EL (cell line): ENCODE data around the gene DICER1.
"Not testable (repeated sequence)": the region's sequence is repeated elsewhere in the genome, so short reads cannot be mapped to it uniquely, and the experiment has no call there.

ENCODE experiments used
- DNase-seq: peaks from one replicate; pipeline ENCODE4 v3.0.0-alpha.2; 2016

The DICER1 gene

GRCh38 chr14:95185033-95185766, 27.9 kb upstream of the DICER1 start:
- DNase-seq: peak; percentile 12

- no peak for DNase-seq
Observed at GRCh38 chr14:95184413-95184790, 27.1 kb upstream of the DICER1 start.

DNA sequence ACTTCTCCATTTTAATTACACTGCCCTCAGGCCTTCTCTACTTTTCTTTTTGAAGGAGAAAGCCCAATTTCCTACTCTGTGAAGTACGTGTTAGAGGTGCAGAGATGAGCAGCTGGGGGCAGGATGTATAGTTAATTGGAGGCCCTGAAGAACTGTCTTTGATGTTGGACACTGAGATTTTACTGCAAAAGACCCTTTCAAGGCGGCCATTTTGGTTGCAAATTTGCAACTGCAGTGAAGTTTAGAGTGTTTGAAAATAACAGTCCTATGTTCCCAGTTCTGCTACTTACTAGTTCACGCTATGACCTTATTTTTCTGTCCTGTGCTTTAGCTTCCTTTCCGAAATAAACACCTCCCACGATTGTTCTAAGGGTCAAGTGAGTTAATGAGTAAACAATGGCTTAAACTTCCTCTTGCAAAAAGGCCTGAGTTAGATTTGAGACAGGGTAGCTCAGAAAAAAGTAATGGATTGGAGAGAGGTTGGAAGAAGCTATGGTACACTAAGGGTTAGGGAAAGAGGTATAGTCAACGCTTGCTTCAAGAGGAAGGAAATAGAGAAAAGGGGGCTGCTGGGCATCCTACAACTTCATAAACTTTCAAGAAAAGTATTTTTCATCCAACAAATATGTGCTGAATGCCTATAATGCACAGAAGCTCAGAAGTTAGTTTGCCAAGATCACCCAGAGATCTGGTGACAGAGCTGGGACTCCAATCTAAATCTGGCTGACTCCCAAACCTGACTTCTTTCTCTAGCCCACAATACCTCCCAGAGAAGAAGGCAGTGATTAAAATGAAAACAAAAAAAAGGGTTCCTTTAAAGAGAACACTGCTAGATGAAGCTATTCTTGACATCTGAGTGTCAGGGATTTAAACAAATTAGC, 26.4 kb upstream of the DICER1 start:
- no peak for DNase-seq

DNA sequence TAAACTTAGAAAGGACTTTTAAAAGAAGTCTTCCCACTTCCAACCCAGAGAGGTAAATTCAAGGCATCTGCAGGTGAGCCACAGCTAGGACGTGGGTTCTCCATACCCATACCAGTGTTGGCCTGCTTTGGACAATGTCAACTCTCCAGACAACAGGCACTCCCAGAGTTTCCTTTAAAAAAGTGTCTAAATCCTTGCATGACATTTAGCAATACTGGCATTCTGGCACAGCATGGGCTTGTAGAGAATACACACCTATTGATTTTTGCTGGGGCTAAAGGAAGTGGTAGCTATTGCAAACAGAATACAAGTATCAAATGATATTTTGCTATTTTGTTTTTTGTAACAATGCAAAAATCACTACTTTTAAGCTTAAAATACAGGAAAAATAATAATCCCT, 25.8 kb upstream of the DICER1 start:
- no peak for DNase-seq

DNA sequence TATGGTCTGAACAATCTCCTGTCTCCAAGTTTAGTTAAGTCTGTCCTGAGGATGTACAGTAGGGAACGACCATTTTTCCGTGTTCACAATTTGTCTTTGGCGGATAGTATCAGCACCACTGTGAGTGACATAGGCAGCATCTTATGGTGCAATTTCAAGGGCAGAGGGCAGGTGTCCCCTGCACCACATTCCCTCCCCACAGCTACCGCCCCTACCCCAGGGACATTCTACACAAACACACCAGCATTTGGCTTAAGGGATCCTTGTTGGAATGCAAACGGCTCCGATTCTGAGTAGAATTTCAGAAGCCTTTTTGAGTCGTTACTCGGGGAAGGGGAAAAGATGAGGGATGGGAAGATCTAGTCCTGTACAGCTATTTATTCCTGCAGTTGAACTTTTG, 25.1 kb upstream of the DICER1 start:
- DNase-seq: no peak

DNA sequence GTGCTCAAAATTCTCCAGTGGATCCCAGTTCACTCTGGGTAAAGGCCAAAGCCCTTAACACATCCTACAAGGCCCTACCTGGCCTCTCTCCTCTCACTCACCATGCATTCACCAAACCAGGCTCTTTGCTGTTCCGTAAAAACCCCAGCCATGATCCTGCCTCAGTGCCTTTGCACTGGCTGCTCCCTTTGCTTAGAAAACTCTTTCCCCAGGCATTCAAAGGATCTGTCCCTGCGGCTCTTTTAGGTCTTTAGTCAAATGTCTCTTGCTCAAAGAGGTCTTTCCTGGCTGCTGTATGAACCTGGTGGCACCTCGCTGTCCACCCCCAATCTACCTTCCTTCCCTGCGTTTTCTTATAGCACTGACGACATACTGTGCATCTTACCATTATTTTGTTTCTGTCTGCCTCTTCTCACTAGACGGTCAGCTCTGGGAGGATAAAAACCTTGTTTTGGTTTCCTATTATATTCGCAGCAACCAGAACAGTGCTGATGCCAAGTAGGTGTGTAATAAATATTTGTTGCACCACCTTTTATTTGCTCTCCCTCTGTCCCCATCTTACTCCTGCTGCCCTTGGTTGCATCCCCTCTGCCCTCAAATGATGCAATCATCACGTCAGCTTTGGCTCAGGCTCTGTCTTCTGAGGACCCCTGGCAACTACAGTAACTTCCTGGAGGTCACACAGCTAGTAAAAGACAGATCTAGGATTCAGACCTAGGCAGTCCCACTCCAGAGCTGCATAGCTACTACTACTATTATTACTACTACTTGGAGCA, 23.8 kb upstream of the DICER1 start:
- DNase-seq: no peak

- not testable (repeated sequence) for DNase-seq
Observed at GRCh38 chr14:95175670-95176069, 18.3 kb upstream of the DICER1 start.

DNA sequence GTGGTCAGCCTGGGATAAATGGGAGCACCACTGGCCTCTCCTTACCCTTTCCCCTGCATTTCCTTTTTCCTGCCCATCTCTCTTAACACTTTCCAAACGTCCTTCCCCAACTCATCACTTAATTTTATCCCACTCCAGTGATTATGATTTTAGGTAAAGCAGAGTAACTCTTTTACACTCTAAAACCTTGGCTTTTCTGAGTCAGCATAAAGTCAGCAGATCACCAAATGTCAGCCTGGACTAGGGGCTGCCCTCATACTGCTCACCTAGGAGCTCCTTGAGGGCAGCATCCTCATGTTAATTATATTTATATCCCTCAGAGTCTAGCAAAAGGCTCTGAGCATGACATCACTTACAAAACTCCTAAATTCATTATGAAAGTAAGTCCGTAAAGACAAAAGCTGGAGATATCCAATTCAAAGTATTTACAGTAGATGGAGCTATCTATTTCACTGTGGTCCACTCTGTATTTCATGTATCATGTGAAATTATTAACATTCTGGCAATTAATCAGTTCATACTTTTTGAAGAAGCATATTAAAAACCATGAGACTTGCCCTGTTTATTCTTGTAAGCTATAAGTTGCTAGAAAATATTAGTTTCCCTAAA, 17.0 kb upstream of the DICER1 start:
- no peak for DNase-seq

GRCh38 chr14:95173518-95173917, 16.2 kb upstream of the DICER1 start:
- no peak for DNase-seq

- no peak for DNase-seq
Observed at GRCh38 chr14:95167177-95167576, 9.8 kb upstream of the DICER1 start.

DNA sequence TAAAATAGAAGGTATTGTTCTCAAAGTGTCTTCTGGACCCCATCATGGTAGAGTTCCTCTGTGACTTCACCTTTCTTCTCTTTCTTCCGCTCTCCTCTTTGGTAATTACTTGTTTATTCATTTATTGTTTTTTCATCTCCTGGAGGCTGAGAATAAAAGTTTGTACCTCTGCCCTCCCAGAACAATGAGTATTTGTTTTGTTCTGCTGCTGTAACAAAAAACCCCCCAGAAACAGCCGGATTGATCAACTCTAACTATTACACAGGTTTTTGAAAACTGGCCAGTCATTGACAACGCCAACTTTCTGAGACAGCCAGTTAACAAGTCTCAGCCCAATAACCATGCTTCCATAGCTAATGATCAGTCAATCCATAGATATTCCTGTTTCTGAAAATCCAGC, 8.2 kb upstream of the DICER1 start:
- DNase-seq: no peak

DNA sequence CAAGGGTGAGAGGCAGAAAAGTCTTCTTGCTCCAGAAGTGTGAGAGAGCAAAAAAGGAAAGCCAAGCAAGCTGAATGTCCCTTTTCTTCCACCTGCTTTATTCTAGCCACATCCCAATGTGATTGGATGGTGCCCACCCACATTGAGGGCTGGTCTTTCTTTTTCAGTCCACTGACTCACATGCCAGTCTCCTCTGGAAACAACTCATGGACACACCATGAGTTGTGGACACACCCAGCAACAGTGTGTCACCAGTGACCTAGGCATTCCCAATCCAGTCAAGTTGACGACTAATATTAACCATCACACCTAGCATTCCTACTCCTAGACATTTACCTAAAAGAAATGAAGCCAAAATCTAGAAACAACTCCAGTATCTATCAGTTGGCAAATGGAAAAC, 7.2 kb upstream of the DICER1 start:
- no peak for DNase-seq

DNA sequence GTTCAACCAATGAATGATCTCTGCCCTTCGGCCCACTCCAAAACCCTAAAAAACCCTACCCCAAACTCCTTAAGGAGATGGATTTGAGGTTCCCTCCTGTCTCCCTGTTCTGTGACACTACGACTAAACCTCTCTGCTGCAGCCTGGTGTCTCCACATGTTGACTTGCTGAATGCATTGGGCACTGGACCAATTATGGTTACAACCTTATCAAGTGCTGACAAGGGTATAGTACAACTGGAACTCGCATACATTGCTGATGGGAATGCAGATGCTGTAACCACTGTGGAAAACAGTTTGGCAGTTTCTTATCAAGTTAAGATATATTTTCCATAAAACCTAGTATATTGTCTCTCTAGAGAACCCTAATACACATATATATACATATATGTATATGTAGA, 6.3 kb upstream of the DICER1 start:
- no peak for DNase-seq

- no peak for DNase-seq
Observed at GRCh38 chr14:95163132-95163531, 5.8 kb upstream of the DICER1 start.

DNA sequence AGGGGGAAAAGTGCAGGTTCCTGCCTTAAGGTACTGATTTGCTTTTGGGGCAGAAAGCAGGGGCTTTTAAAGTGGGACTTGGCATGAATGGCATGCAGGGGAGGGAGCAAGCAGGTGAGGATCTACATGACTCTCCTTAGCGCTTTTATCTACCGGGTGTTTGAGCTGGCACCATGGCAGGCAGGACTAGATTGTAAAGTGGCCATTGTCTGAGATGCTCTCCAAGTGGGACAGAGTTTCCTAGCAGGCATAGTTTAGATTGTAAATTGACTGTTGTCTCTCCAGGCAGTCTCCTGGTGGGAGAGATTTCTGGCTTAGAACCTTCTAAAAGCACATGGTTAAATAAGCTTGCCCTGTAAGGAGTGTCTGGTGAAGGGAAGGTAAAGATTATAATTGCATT, 5.3 kb upstream of the DICER1 start:
- DNase-seq: no peak

- DNase-seq: no peak
Observed at GRCh38 chr14:95157048-95157326, 342 bp downstream of the DICER1 start.

DNA sequence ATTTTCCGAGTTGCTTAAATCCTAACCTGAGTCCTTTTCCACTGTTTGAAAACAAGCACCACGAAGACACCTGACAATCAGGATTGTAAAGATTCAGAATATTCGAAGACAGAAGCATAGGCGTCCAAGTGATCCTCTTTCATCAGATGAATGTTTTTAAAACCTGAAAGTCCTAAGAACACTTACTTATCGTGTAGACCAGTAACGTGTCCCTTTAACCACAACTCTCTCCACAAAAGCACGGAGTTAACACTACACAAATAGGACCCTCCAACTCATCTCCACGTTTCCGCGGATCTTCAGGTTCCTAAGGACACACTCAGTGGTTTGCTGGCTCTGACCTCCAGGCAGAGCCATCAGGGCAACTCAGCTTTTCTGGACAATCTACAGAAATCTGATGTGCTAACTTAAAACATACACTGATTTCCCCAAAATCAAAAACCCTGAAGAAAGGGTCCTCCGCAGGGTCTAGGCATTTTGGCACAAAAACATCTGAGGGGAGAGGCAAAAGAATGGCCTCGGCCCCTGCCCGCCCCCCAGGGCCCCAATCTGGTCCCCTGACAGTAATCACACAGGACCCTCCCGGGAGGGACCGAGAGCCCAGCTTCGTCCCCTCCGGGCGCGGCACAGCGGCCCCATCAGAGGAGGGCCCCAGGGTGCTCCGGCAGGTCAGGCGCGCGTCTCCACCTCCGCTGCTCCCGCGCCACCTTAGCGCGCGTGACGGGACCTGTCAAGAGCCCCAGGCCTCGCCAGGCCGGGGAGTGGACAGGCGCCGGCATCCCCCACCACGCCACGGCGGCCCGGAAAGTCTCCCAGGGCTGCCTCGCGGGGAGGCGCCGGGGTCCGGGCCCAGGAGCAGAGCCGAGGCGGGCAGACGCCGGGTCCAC, 925 bp downstream of the DICER1 start:
- peak; percentile 25 for DNase-seq

GRCh38 chr14:95155045-95155444, 2.3 kb downstream of the DICER1 start:
- DNase-seq: no peak

- DNase-seq: no peak
Observed at GRCh38 chr14:95153866-95154265, 3.5 kb downstream of the DICER1 start.

GRCh38 chr14:95151561-95151960, 5.8 kb downstream of the DICER1 start:
- DNase-seq: no peak

DNA sequence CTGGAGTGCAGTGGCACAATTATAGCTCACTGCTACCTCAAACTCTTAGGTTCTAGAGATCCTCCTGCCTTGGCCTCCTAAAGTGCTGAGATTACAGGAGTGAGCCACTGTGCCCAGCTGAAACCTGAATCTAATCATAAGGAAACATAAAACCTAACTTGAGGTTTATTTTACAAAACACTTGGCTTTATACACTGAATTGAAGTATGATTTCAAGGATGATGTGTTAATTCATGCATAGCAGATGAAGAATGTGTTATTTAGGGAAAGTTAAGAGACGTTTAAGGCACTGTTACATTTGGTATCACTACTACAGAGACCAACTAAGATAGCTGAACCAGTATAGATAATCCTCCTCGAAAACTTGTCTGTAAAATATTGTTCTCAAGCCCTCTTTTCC, 6.4 kb downstream of the DICER1 start:
- DNase-seq: no peak

GRCh38 chr14:95149441-95149840, 7.9 kb downstream of the DICER1 start:
- DNase-seq: no peak
